GM18526 (cell line): ENCODE measurements around the gene ADAMTS9.

Source experiments
- POLR2A ChIP-seq: IDR thresholded peaks from 3 replicates; pipeline ENCODE4 v1.6.1; 2011; ENCODE audit not compliant: insufficient read length; ENCODE audit errors: extremely low read depth

The ADAMTS9 gene

DNA sequence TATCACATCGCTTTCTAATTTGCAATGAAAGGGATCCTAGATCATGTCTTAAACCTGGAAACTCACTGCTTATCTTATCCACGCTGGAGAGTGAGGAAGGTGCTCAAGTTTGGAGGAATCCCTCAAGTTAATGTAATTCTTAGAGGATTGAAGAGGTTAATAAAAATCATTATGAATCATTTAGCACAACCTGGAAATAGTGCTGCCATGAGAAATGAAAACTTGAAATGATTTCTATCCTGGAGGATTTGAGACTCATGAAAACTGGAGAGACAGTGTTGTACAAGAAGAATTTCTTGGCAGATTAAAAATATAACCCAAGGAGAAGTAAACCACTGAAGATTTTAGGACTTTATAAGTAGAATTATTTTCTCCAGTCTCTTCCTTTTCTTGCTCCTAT lies 125.9 kb downstream of the ADAMTS9 start:
- no peak for TF ChIP-seq POLR2A

DNA sequence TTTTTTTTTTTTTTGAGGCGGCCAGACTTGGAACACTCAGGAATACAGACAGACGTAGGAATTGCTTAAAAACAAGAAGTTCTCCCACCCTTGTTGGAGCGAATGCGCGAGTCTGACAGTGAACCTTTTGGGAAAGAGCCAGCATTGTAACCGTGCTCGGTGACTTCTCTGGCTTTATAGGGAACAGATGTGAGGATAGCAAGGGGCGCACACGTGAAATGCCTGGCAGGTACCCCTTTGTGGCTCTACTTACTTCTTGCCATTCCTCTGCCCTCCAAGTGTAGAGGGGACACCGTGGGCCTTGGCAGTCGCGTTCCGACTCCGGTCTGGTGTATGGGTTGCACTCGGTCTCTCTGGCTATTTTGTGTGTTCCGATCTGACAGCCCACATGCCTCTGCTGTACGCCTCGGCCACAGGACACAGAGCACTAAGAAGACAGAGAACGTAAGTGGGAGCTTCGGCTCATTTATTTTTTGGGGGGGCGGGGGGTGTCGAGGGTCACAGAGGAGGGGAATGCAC lies 126.4 kb downstream of the ADAMTS9 start:
- TF ChIP-seq POLR2A: no peak

GRCh38 chr3:64560791-64561190 lies 127.0 kb downstream of the ADAMTS9 start:
- no peak for TF ChIP-seq POLR2A

- TF ChIP-seq POLR2A: no peak
Observed at GRCh38 chr3:64559588-64559987, 128.2 kb downstream of the ADAMTS9 start.

DNA sequence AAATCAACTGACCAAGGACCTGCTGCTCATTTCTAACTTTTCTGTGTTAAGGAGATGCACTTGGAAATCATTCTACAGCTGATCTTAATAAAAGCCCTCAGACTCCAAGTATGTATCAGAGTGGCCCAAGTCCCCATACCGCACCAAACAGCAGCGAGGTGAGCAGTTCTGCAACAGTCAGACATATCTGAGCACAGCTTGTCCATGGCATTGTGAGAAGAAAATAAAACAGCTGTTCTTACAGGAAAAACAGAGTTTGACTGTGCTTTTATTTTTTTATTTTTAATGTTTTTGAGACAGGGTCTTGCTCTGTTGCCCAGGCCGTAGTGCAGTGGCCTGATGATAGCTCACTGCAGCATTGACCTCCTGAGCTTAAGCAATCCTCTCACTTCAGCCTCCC lies 131.8 kb downstream of the ADAMTS9 start:
- no peak for TF ChIP-seq POLR2A

DNA sequence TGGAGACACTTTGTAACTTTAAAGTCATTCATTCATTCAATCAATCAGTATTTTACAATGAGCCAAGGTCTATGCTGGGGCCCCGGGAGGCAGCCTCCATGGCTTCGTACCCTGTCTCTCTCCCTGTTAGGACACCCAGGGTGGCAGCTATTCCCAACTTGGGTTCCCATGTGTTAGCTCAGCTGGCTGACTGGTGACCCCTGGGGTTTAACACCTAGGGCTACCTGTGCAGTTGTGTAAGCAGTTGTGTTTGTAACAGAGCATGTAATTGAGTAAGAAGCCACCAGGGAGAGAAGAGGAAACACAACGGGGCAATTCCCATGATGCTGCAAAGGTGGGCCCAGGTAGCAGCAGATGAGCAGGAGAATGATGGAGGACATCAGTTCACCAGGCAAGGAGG lies 132.4 kb downstream of the ADAMTS9 start:
- TF ChIP-seq POLR2A: no peak

DNA sequence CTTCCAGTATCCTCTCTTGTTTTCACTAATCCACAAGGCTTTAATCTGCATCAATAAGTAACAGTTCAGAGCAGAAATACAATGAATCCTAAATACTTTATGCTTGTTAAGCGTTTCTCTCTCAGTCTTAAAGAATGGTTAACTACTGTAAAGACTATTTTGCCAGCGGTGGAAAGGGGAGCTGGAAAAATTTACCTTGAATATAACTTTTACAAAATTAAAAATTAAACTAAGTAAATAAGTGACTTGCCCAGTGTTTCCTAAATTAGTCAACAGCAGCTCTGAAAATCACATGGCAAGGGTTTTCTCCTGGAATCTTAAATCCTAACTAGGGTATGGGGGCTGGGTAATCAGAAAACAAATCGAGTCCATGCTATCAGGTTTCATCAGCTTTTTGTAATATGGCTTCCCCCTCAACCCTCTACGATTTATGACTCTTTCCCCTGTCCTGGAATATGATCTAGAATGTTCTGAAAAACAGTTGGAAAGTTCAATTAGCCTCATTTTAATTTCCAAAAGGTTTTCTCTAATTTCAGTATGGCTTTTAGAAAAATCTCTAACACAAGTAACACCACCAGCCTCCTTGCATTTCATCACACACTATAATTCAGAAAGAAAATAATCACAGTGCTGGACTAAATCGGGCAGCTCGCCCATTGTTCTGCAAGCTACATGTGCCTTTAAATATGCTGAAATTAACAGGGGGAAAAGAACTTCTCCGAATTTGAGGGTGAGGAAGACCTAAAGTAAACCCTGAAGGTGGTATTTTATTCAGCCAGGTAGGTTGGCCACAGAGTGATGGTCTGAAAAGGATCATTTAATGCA lies 133.5 kb downstream of the ADAMTS9 start:
- no peak for TF ChIP-seq POLR2A

DNA sequence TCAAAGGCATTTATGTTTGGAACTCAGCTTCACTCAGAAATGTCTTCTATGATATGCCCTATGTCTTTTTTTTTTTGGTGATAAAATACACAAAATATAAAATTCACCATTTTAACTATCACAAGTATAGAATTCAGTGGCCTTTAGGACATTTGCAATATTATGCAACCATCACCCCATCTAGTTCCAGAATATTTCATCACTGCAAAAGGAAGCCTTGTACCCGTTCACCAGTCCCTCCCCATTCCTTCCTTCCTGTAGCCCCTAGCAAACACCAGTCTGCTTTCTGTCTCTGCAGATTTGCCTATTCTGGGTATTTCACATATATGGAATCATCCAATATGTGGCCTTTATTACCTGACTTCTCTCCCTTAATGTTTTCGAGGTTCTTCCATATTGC lies 134.8 kb downstream of the ADAMTS9 start:
- TF ChIP-seq POLR2A: no peak

DNA sequence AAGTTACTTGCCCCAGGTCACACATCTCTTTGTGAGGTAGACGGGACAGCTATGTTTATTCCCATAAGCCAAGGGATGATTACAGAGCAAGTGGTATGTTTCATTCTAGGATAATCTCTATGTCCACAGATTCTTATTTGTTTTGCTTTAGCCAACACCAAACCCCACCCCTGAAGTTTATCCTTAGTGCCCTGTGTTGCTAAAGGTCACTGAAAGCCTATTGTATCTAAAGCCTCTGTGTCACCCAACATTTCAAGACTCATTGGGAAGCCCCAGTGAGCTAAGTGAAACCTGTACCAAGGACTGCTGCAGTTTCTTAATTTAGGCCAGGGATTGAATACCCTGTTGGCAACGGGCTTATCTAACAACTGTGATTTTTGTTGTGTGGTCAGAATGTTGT lies 135.6 kb downstream of the ADAMTS9 start:
- TF ChIP-seq POLR2A: no peak

GRCh38 chr3:64551697-64552096 lies 136.1 kb downstream of the ADAMTS9 start:
- TF ChIP-seq POLR2A: no peak

DNA sequence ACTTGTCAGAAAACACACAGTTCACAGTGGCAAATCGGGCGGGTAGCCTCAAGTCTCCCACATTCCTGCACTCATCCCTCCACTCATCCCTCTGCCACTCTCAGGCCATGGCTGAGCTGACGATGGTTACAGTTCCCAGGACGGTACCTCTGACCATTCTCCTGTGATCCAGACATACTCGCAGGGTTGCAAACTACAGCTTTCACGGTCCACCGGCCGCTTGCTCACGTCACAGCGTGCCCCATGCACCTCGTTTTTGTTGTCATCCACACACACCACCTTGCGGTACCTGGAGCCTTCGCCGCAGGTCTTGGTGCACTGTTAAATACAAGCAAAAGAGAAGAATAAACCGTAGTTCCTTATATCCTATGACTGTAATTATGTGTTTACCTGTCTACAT lies 137.1 kb downstream of the ADAMTS9 start:
- no peak for TF ChIP-seq POLR2A

DNA sequence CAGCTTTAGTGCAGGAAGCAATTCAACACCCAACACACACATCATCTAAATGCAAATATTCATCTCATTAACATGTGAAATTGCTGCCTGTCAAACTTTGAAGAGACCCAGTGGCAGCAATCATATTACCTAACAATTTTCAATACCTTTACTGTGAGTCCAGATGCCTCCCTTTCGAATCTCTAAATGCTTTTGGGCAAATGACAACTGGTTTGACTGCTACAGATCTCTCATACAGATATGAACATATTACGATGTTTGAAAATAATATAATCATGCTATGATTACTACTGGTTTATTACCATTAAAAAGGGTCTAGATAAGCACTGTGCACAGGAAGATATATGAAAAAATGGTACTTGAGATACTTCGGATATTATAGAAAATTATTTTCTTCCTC lies 137.9 kb downstream of the ADAMTS9 start:
- no peak for TF ChIP-seq POLR2A

DNA sequence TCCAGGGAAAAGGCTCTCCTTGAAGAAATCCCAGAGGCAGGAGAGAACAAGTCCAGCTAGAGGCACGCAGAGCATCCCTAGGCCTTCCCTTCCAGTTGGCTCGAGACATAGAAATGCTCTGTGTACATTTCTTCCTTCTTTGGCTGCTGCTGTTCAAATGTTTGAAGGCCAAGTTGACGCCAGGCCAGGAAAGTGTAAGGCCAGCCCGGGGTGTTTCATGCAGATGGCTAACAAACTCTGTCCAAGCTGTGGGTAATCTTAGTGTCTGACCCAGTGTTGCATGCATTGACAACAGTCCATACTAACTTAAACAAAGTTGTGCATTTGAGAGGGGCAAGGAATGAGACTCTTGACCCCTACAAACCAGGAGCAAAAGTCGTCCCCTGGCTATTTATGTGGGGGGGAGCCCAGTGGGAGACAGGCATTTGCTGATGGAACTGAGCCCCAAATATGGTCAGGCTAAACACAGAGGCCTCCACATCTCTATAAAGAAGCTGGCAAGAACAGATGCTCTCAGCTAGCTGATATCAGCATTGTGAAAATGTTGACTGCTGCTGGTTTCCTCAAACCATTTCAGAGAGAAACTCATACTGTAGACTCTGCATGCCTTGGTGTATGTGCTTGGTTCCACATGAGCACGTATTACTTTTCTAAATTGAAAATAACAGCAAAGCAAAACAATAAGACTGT lies 139.5 kb downstream of the ADAMTS9 start:
- TF ChIP-seq POLR2A: no peak

GRCh38 chr3:64546856-64547255 lies 140.9 kb downstream of the ADAMTS9 start:
- no peak for TF ChIP-seq POLR2A

GRCh38 chr3:64541803-64542202 lies 146.0 kb downstream of the ADAMTS9 start:
- no peak for TF ChIP-seq POLR2A

DNA sequence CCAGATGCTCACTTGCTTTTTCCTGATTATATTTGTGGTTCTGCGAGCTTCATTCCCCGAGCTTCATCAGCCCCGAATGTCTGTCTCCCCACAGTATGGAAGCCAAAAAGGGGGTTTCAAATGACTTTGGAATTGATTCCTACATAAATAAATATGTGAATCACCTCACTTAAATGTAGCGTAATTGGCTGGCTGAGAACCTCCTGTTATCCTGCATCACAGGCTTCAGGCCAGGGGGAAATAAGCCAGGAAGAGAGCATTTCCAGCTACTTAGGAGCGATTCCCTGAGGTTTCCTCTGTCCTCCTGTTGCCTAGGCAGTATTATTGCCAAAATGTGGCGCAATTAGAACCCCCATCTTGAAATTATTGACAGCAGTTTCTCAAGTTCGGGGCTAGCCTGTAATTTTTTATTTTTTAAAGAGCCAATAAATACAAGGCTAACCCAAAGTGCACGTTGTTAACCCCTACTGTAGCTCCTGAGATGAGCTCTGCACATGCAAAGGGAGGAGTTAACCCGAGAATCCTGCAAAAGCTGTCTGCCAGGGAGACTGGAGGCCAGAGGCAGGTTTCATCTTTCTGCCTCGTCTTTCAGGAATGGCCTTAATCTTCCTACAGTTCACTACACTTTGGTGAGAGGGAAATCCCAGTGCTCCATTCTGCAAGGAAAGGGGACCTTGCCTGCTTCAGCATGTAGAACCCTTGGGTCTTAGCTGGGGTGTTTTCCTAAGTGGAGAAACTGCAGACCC lies 148.2 kb downstream of the ADAMTS9 start:
- no peak for TF ChIP-seq POLR2A

- no peak for TF ChIP-seq POLR2A
Observed at GRCh38 chr3:64536166-64536565, 151.6 kb downstream of the ADAMTS9 start.
